ENCODE measurements around the gene HBM. TPM values are rescaled to one million over a fixed set of nuclear protein-coding genes. Genes with fewer than 3 reads are reported as not detected.
A peak's percentile ranks its signal among the peaks of the same experiment; 100 is the strongest.
"Not testable (repeated sequence)": the region's sequence is repeated elsewhere in the genome, so short reads cannot be mapped to it uniquely, and the experiment has no call there.

HBM gene
- not detected for total RNA-seq

DNA sequence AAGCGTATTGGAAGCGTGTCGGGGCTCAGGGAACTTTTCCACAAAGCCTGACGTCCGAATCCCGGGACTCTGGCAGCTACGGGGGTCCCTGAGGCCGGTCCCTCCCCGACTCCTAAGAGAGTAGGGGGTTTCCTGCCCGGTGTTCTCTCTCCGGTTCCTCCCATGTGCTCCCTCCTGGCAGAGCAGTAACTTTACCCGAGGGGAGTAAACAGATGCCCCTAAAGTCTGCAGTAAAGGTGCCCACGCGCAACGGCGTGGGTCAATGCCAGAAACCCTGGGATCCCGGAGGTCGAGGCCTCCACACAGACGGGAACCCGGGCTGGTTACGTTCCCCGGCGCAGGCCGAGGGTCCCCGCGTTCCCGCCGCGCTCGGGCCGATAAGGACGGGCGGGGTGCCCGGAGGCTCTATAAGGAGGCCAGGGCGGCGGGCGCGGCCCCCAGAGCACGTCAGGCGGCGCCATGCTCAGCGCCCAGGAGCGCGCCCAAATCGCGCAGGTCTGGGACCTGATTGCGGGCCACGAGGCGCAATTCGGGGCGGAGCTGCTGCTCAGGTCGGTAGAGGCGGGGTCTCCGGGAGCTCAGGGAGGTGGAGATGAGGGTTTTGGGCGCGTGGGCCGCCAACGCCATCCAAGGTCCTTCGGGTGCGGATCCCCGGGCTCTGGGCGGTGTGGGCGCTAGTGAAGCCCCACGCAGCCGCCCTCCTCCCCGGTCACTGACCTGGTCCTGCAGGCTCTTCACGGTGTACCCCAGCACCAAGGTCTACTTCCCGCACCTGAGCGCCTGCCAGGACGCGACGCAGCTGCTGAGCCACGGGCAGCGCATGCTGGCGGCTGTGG is at the start of gene HBM:
Gene HBM (plus strand): TSS at position 440 of the 836 bp plus-strand sequence. CDS start 20 bp downstream, at position 460.
- H3K4me3 Mint-ChIP-seq, result no peak within 1 kb of the TSS
- peak; percentile 18 for DNase-seq
- intact Hi-C loops (cut with micrococcal nuclease), result no loop called here
- ChIA-PET CTCF (interaction anchor here (0.7 to 0.8 kb wide), 3 partner anchors 18 to 197 kb away, joined by 3 to 4 read pairs (median 3); no protein-coding TSS in a partner anchor), POLR2A (no interaction called here)
- no peaks in the 10 kb centered on the region for H3K36me3 Mint-ChIP-seq
- no peaks in the 10 kb centered on the region for H3K9me3 Mint-ChIP-seq
- H3K27ac Mint-ChIP-seq, result no peak within 1 kb of the TSS
- H3K4me1 Mint-ChIP-seq (ENCODE audit: low read depth), result peaks cover 5% of the 10 kb centered on the region
- H3K27me3 Mint-ChIP-seq, result peaks cover 59% of the 10 kb centered on the region

DNA sequence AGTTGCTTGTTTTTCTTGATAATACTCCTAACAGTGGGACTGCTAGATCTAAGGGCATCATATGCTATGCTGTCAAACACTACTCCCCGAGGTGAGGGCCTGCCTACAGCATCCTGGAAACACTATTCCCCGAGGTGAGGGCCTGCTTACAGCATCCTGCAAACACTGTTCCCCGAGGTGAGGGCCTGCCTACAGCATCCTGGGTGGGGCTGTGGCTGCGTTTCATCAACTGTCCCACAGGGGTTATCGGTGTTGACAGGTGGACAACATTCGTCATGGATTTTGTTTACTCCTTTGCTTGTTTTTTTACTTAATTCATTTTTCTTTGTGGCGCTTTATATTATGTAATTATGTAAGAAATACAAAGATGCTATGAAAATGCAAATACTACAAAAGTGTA is 49.8 kb upstream of the HBM start:
- H3K9me3 Mint-ChIP-seq, result no peaks in the 10 kb centered on the region
- no peak overlapping the region for H3K27ac Mint-ChIP-seq
- no peak for DNase-seq
- intact Hi-C loops (cut with micrococcal nuclease), result no loop called here
- POLR2A ChIA-PET, result no interaction called here
- H3K4me3 Mint-ChIP-seq, result no peak overlapping the region
- CTCF ChIA-PET, result interaction anchor here (1.5 to 4.7 kb wide), 3 partner anchors 9 to 247 kb away, joined by 4 to 49 read pairs (median 34); no protein-coding TSS in a partner anchor
- H3K36me3 Mint-ChIP-seq, result peaks cover 20% of the 10 kb centered on the region
- no peaks in the 10 kb centered on the region for H3K27me3 Mint-ChIP-seq
- peaks cover 9% of the 10 kb centered on the region for H3K4me1 Mint-ChIP-seq (ENCODE audit: low read depth)

GRCh38 chr16:117379-118365 is 48.1 kb upstream of the HBM start:
- peaks cover 9% of the 10 kb centered on the region for H3K4me1 Mint-ChIP-seq (ENCODE audit: low read depth)
- H3K9me3 Mint-ChIP-seq, result no peaks in the 10 kb centered on the region
- DNase-seq, result peak; percentile 63
- H3K4me3 Mint-ChIP-seq, result no peak overlapping the region
- H3K27ac Mint-ChIP-seq, result no peak overlapping the region
- ChIA-PET POLR2A (interaction anchor here (1.6 kb wide), 1 partner anchor 11 kb away, joined by 3 read pairs; no protein-coding TSS in a partner anchor), CTCF (interaction anchor here (0.6 to 4.7 kb wide), 17 partner anchors 8 to 459 kb away, joined by 3 to 49 read pairs (median 4); partner anchors contain the start of genes HBM and NPRL3)
- H3K27me3 Mint-ChIP-seq, result no peaks in the 10 kb centered on the region
- H3K36me3 Mint-ChIP-seq, result peaks cover 13% of the 10 kb centered on the region
- intact Hi-C loops (cut with micrococcal nuclease), result no loop called here

DNA sequence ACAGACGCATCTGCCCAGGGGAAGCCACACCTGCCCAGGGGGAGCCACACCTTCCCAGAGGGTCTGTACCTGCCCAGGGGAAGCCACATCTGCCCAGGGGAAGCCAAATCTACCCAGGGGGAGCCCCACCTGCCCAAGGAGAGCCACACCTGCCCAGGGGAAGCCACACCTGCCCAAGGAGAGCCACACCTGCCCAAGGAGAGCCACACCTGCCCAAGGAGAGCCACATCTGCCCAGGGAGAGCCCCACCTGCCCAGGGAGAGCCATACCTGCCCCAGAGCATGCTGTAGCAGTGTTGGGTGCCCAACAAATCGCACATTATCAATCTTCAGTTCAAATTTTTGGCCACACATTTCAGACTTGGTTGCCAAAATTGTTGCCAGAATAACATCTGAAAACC is 46.9 kb upstream of the HBM start:
- no peak for DNase-seq
- peaks cover 12% of the 10 kb centered on the region for H3K36me3 Mint-ChIP-seq
- H3K4me3 Mint-ChIP-seq, result no peak overlapping the region
- ChIA-PET CTCF (interaction anchor here (0.8 to 4.7 kb wide), 6 partner anchors 12 to 274 kb away, joined by 3 to 49 read pairs (median 5); no protein-coding TSS in a partner anchor), POLR2A (no interaction called here)
- H3K9me3 Mint-ChIP-seq, result no peaks in the 10 kb centered on the region
- intact Hi-C loops (cut with micrococcal nuclease), result no loop called here
- H3K4me1 Mint-ChIP-seq (ENCODE audit: low read depth), result peaks cover 1% of the 10 kb centered on the region
- no peak overlapping the region for H3K27ac Mint-ChIP-seq
- H3K27me3 Mint-ChIP-seq, result no peaks in the 10 kb centered on the region

- no peaks in the 10 kb centered on the region for H3K4me1 Mint-ChIP-seq (ENCODE audit: low read depth)
- no peak overlapping the region for H3K4me3 Mint-ChIP-seq
- no peaks in the 10 kb centered on the region for H3K27me3 Mint-ChIP-seq
- ChIA-PET POLR2A (no interaction called here), CTCF (interaction anchor here (1.3 to 4.7 kb wide), 2 partner anchors 13 to 61 kb away, joined by 4 to 49 read pairs; partner anchors contain the start of gene HBQ1)
- intact Hi-C loops (cut with micrococcal nuclease), result no loop called here
- H3K9me3 Mint-ChIP-seq, result no peaks in the 10 kb centered on the region
- no peak for DNase-seq
- peaks cover 10% of the 10 kb centered on the region for H3K36me3 Mint-ChIP-seq
- no peak overlapping the region for H3K27ac Mint-ChIP-seq
These were observed 46.5 kb upstream of the HBM start for GRCh38 chr16:119295-119694.

DNA sequence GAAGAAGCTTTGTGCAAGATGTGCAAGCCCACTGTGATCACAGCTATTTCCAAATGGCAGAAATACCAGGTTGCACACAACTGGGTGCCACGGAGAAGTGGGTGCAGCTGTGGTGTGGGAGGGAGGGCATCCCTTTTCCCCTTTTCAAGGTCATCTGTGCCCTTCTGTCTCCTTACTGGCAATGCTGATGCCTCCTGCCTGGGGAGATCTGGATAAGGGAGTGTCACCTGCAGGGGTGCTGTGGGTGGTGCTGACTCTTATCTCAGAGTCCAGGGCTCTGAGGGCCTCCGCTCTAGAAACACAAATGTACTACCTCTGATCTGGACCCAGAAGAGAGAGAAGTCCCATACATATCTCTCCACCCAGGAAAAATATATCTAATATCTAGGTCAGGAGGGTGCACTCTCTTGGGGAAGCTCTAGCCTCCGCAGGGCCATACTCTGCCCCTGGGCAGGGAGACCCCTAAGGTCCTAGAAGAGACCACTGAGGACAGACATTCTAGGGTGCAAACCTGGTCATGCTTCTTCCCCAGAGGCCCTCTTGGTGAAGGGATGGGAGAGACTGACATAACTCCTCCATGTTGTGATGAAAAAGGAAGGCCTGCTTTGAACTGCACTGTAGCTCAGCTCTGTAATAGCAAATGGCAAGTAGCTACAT is 45.8 kb upstream of the HBM start:
- Mint-ChIP-seq H3K27ac (no peak overlapping the region), H3K27me3 (no peaks in the 10 kb centered on the region), H3K36me3 (peaks cover 8% of the 10 kb centered on the region), H3K4me3 (no peak overlapping the region), H3K9me3 (no peaks in the 10 kb centered on the region), H3K4me1 (ENCODE audit: low read depth) (no peaks in the 10 kb centered on the region)
- intact Hi-C loops (cut with micrococcal nuclease), result no loop called here
- ChIA-PET POLR2A (no interaction called here), CTCF (interaction anchor here (0.8 to 4.7 kb wide), 3 partner anchors 13 to 60 kb away, joined by 3 to 49 read pairs (median 4); partner anchors contain the start of gene HBQ1)
- no peak for DNase-seq

DNA sequence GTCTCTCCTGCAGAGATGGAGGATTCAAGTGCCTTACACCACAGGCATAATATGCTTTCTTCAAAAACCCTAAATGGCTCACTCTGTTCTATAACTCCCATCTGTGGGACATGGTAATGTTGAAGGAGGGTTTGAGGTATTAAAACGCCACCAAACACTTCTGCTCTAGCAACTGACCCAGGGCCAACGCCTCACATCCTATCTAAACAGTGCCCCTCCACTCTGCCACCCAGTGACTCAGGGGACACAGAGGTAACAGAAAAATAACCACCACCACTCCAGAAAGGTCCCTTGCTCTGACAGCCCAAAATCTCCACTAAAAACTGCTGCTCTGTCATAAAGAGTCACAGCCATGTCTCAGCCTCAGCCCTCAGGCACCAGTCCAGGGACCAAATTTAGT is 45.0 kb upstream of the HBM start:
- H3K4me1 Mint-ChIP-seq (ENCODE audit: low read depth), result no peaks in the 10 kb centered on the region
- no peak for DNase-seq
- ChIA-PET POLR2A (no interaction called here), CTCF (interaction anchor here (0.8 to 4.7 kb wide), 2 partner anchors 14 to 19 kb away, joined by 3 to 49 read pairs; no protein-coding TSS in a partner anchor)
- intact Hi-C loops (cut with micrococcal nuclease), result no loop called here
- no peak overlapping the region for H3K4me3 Mint-ChIP-seq
- no peaks in the 10 kb centered on the region for H3K27me3 Mint-ChIP-seq
- no peaks in the 10 kb centered on the region for H3K9me3 Mint-ChIP-seq
- peaks cover 6% of the 10 kb centered on the region for H3K36me3 Mint-ChIP-seq
- H3K27ac Mint-ChIP-seq, result no peak overlapping the region

DNA sequence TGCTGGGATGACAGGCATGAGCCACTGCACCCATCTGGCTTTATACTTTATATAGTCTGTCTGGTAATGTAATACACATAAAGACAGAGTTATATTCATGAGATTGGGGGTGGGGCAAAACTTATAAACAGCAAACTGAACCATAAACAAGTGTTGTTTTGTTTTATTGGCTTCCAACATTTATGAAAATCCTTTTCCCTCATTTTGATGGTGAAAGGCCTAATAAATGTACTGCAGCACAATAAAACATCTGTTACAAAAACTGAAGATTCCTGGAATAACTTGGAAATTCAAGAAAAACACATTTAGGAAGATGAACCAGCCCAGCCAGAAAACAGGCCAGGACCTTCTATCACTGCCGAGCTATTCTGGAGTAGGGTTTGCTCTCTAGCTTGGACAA is 43.4 kb upstream of the HBM start:
- DNase-seq, result no peak
- H3K9me3 Mint-ChIP-seq, result no peaks in the 10 kb centered on the region
- H3K27ac Mint-ChIP-seq, result no peak overlapping the region
- H3K4me3 Mint-ChIP-seq, result no peak overlapping the region
- CTCF ChIA-PET, result interaction anchor here (1.1 kb wide), 1 partner anchor 15 kb away, joined by 4 read pairs; no protein-coding TSS in a partner anchor
- intact Hi-C loops (cut with micrococcal nuclease), result no loop called here
- H3K36me3 Mint-ChIP-seq, result no peaks in the 10 kb centered on the region
- H3K4me1 Mint-ChIP-seq (ENCODE audit: low read depth), result no peaks in the 10 kb centered on the region
- POLR2A ChIA-PET, result no interaction called here
- no peaks in the 10 kb centered on the region for H3K27me3 Mint-ChIP-seq

DNA sequence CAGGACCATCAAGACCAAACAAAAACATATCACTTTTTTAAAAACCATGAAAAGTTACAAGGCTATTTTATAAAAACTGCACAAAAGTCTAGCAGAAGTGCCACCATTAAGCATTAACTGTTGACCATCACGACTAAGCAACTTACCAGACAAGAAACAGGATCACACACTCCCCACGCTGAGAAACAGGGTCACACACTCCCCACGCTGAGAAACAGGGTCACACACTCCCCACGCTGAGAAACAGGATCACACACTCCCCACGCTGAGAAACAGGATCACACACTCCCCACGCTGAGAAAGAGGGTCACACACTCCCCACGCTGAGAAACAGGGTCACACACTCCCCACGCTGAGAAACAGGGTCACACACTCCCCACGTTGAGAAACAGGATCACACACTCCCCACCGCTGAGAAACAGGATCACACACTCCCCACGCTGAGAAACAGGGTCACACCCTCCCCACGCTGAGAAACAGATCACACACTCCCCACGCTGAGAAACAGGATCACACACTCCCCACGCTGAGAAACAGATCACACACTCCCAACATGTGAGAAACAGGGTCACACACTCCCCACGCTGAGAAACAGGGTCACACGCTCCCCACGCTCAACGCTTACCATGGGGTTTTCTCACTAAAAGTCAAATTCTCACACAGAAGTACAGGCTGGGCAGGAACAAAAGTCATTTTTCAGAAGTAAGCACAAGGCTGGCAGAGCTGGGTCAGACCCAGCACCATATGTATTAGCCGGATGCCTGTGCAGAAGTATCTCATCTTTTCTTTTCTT is 42.0 kb upstream of the HBM start:
- ChIA-PET POLR2A (interaction anchor here (0.6 kb wide), 1 partner anchor 107 kb away, joined by 5 read pairs; no protein-coding TSS in a partner anchor), CTCF (interaction anchor here (1.3 to 1.4 kb wide), 2 partner anchors 17 to 18 kb away, joined by 3 read pairs; no protein-coding TSS in a partner anchor)
- H3K27ac Mint-ChIP-seq; H3K4me3 Mint-ChIP-seq; intact Hi-C loops (cut with micrococcal nuclease); H3K4me1 Mint-ChIP-seq (ENCODE audit: low read depth); DNase-seq; H3K36me3 Mint-ChIP-seq; H3K27me3 Mint-ChIP-seq; H3K9me3 Mint-ChIP-seq: not testable (repeated sequence)

DNA sequence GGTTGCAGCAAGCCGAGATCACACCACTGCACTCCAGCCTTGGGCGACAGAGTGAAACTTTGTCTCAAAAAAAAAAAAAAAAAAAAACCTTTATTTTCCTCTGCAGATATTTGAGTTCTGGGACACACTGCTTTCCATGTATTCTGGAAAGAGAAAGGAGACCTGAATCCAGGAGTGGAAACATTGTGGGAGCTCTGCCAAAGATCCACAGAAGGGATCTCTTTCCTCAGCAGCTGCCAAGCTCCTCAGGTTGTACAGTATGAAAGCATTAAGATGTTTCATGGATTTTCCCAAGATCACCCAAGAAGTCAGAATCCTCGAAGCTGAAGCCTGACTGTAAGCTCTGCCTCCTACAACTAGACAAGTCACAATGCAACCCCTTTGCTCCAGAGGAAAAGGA is 40.8 kb upstream of the HBM start:
- ChIA-PET POLR2A (no interaction called here), CTCF (interaction anchor here (0.9 to 1.4 kb wide), 3 partner anchors 18 to 28 kb away, joined by 3 to 4 read pairs (median 3); no protein-coding TSS in a partner anchor)
- H3K4me3 Mint-ChIP-seq, result no peak overlapping the region
- DNase-seq, result no peak
- peaks cover 2% of the 10 kb centered on the region for H3K36me3 Mint-ChIP-seq
- no peak overlapping the region for H3K27ac Mint-ChIP-seq
- peaks cover 2% of the 10 kb centered on the region for H3K4me1 Mint-ChIP-seq (ENCODE audit: low read depth)
- no peaks in the 10 kb centered on the region for H3K9me3 Mint-ChIP-seq
- H3K27me3 Mint-ChIP-seq, result no peaks in the 10 kb centered on the region
- intact Hi-C loops (cut with micrococcal nuclease), result no loop called here

DNA sequence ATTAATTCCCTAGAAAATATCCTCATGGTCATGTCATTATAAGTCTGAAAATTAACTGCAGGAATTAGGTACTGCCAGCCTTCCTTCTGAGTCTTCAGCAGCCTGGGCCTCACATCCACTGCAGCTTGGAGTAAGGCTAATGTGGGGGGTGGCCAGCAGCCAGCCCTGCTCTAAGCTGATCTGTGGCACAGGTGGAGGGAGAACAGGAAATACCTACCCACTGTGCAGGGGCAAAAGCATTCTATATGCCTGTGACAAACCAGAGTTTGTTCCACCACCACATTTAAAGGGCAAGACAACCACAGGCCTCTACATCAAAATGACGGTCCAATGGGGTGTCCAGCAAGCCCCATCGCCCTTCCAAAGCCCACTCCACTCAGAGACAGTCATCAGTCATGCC is 36.7 kb upstream of the HBM start:
- ChIA-PET CTCF (no interaction called here), POLR2A (no interaction called here)
- peaks cover 2% of the 10 kb centered on the region for H3K36me3 Mint-ChIP-seq
- H3K4me3 Mint-ChIP-seq, result no peak overlapping the region
- no peak for DNase-seq
- H3K4me1 Mint-ChIP-seq (ENCODE audit: low read depth), result peaks cover 11% of the 10 kb centered on the region
- intact Hi-C loops (cut with micrococcal nuclease), result no loop called here
- no peak overlapping the region for H3K27ac Mint-ChIP-seq
- no peaks in the 10 kb centered on the region for H3K27me3 Mint-ChIP-seq
- H3K9me3 Mint-ChIP-seq, result no peaks in the 10 kb centered on the region

All from activated CD4-positive, alpha-beta memory T cell treated with anti-CD3 and anti-CD28 coated beads for 36 hours (primary cell).